Measurements from ENCODE around the gene ADAM11.
A peak's percentile ranks its signal among the peaks of the same experiment; 100 is the strongest.

Gene ADAM11

DNA sequence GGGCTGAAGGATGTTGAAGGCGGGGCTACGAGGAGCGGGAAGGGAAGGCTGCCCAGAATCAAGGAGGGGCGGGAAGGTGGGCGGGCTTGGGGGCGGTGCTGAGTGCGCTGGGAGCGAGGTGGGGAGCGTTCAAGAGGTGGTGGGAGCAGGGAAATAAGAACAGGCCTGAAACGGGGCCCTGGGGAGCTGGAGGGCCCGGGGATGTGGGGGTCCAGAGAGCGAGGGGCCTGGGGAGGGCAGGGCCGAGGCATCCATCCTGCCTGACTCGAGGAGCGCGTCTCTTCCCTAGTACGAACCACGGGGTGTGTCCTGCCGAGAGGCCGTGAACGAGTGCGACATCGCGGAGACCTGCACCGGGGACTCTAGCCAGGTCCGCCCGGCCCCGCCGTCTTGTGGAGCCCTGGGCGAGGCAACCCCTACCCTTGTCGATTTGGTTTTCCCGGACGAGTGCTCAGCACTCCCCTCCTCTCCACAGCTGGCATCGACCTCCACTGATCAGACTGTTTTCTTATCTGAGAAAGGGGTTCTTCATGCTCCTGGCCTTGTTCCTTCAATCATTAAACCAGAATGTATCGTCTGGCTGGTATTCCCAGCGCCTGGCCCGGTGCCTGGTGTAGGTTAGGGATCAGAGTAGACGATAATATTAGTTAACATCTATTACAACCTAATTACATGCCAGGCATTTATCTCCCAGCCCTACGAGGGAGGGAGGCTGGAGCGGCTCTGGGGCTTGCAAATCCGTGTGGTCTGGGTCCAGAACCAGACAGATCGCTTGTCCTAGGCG is 17.2 kb downstream of the ADAM11 start:
- no peak for DNase-seq (ENCODE audit: low read depth in 2 of 2)

DNA sequence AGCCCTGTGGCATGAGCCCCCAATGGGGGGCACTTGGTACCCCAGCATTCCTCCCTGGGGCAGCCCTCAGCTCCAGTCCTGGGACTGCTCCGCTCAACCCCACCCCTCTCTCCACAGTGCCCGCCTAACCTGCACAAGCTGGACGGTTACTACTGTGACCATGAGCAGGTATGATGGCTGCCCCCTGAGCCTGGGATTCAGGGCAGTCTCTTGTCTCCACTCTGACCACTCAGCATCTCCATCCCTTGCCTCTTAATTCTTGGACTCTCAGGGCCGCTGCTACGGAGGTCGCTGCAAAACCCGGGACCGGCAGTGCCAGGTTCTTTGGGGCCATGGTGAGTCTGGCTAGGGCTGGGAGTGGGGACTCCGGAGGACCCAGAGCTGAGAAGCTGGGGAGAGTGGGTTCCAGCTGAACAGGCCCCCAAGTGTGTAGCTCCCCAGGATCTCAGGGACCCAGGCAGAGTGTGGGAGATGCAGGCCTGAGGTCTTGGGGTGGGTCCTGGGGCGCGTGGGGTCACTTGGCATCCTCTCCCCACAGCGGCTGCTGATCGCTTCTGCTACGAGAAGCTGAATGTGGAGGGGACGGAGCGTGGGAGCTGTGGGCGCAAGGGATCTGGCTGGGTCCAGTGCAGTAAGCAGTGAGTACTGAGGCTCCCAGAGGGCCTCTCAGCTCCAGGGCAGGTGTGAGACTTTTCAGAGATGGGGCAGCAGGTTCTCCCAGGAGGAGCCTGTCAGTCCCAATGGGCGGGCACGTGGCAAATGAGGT is 18.0 kb downstream of the ADAM11 start:
- DNase-seq (ENCODE audit: low read depth in 2 of 2), result no peak

- DNase-seq (ENCODE audit: low read depth in 2 of 2), result no peak
Observed at GRCh38 chr17:44777394-44778348, 18.9 kb downstream of the ADAM11 start.

GRCh38 chr17:44778656-44779210 is 19.9 kb downstream of the ADAM11 start:
- no peak for DNase-seq (ENCODE audit: low read depth in 2 of 2)

DNA sequence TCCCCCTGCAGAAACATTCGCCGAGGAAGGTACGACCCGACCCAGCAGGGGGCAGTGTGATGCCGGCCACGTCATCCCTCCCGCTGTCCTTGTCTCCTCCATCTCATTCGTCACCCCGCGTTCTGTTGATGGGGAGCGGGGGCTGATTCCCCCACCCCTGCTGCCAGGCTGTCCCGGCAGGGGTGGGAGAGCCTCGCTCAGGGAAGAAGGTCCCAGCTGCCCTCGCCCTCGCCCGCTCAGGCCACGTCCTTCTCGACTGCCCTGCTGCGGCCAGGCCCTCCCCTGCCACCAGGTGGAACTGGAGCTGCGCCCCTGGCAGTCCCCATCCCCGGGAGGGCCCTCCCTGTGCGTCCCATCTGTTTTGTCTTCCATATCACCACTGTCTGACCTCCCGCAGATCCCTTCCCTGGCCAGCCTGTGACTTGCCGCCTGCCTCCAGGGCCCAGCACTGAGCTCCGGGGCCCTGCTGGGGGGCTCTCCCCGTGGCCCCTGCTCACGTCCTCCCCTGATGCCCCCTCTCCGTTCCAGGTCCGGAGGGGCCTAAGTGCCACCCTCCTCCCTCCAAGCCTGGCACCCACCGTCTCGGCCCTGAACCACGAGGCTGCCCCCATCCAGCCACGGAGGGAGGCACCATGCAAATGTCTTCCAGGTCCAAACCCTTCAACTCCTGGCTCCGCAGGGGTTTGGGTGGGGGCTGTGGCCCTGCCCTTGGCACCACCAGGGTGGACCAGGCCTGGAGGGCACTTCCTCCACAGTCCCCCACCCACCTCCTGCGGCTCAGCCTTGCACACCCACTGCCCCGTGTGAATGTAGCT is 20.6 kb downstream of the ADAM11 start:
- DNase-seq (ENCODE audit: low read depth in 2 of 2), result peak; percentile 74 to 76

GRCh38 chr17:44780161-44780560 is 21.4 kb downstream of the ADAM11 start:
- no peak for DNase-seq (ENCODE audit: low read depth in 2 of 2)

DNA sequence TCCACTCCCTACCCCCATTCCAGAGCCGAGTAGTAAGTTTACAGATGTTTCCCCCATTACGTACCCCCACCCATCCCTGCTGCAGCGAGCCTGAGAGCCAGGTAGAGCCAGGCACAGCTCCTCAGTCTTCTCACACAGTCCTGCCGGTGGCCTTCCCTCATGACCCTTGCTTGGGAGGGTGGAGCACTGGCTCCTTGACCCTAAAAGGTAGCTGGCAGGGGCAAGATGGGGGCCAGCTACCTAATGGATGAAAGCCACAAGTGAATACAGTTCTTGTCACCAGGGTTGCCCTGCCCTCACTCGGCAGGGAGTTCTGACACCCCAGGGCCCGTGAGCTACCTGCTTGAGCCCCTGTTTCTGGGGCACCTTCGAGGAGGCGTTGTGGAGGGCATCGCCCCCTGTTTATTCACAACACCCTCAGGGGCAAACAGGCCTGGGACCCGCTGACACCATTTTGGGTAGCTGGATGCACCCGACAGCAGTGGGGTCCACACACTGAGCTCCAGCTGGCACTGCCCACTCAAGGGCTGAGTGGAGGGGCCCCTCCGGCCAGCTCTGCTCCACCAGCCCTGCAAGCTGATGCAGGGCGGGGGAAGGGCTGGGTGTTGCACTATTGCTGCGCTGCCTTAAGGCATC is 22.2 kb downstream of the ADAM11 start:
- DNase-seq (ENCODE audit: low read depth in 2 of 2), result no peak

GRCh38 chr17:44781551-44782325 is 22.9 kb downstream of the ADAM11 start:
- no peak for DNase-seq (ENCODE audit: low read depth in 2 of 2)

- no peak for DNase-seq (ENCODE audit: low read depth in 2 of 2)
Observed at GRCh38 chr17:44782326-44782850, 23.6 kb downstream of the ADAM11 start.

DNA sequence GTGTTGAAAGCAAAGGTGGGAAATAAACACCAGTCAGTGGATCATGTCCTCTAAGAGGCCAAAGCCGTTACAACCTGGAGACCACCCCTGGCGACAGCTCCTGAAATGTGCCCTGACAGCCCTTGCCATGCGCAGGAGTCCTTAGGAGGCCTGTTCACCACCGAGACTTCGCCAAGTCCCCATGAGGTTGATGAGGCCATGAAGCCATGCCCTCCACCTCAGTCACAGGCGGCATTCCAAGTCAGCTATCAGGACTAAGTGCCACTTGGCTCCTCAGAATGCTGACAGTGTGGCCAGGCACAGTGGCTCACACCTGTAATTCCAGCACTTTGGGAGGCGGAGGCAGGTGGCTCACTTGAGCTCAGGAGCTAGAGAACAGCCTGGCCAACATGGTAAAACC is 27.1 kb downstream of the ADAM11 start:
- no peak for DNase-seq (ENCODE audit: low read depth in 2 of 2)

DNA sequence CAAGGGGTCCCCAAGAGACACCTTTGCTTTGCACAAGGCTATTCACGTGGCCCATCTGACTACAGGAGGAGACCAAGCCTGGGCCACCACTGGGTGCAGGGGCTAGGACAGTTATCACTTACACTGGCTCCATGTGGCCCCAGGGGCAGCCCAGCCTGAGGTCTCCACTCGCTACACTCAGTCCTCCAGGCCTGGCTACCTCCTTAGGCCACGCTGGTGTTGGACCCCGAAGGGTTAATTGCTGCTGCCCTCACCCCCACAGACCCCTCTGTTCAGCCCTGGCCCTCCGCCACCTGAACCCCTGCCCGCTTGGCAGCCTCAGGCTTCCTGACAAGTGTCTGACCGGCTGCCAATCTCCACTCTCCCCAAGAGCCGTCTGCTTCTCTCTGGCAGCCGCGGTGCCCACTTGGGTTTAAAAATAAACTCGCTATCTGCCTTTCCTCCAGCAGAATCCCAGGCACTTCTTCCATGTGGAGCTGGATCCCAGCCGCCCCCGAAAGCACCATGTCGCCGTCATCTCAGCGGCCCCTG is 27.8 kb downstream of the ADAM11 start:
- no peak for DNase-seq (ENCODE audit: low read depth in 2 of 2)

- DNase-seq (ENCODE audit: low read depth in 2 of 2), result no peak
Observed at GRCh38 chr17:44787271-44787940, 28.6 kb downstream of the ADAM11 start.

GRCh38 chr17:44788139-44788538 is 29.4 kb downstream of the ADAM11 start:
- DNase-seq (ENCODE audit: low read depth in 2 of 2), result no peak

- DNase-seq (ENCODE audit: low read depth in 2 of 2), result no peak
Observed at GRCh38 chr17:44792276-44792675, 33.5 kb downstream of the ADAM11 start.

DNA sequence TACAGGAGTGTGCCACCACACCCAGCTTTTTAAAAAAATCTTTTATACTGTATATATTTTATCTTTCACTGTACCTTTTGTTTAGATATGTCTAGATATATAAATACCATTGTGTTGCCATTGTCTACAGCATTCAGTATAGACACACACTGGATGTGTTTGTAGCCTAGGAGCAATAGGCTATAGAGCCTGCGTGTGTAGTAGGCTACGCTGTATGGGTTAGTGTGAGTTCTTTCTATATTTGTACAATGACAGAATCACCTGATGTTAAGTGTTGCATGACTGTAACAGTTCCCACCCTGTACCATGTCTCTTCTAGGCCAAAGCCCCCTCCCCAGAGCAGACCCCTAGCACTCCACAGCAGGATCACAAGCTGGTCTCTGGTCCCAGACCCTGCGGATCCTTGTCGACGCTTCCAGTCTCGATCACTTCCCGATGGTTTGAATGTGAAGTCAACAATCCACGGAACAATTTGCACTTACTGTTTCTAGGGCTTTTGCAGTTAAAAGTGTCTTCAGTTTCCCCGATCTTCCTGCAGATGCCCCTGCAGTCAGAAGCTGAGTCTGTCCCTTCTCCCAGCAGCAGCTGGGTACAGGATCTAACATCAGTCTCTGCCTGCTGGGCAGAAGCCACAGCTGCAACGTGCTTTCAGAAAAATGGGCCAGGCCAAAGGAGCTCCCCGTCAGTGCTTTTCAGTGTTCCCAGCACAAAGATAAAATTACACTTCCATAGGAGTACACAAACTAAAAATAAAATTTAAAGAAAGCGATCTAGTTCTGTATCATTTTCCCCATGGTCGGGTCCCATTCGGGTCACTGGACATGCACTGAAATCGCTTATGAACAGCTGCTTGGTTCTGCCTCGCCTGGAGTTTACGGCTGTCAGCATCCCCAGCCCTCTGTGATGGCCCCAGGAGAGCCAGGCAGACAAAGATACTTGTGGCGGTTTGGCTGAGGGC is 35.4 kb downstream of the ADAM11 start:
- DNase-seq (ENCODE audit: low read depth in 2 of 2), result no peak

- DNase-seq (ENCODE audit: low read depth in 2 of 2), result no peak
Observed at GRCh38 chr17:44794851-44795413, 36.1 kb downstream of the ADAM11 start.

DNA sequence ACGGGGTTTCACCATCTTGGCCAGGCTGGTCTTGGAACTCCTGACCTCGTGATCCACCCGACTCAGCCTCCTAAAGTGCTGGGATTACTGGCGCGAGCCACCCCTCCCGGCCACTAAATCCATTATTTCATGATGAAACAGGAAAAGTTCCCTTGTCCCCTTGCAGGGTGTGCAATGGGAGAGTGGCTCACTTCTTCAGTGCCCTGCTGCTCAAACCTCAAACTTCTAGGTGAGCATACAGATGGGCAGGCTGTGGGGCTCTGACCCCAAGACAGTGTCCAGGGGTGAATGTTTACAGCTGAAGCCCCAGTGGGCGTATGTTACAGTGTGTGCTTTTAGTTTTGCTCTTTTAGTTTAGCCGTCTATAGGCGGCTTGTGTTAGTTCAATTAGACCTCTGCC is 36.6 kb downstream of the ADAM11 start:
- DNase-seq (ENCODE audit: low read depth in 2 of 2), result no peak
